ENCODE results near the gene AGRP.

AGRP gene, protein sequence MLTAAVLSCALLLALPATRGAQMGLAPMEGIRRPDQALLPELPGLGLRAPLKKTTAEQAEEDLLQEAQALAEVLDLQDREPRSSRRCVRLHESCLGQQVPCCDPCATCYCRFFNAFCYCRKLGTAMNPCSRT

GRCh38 chr16:67483150-67483549 lies at the start of gene AGRP:
Gene AGRP, minus strand, starts transcription at chr16:67483547. Its CDS starts 149 bp downstream, at chr16:67483398.
- no peaks in the 10 kb centered on the region for H3K27me3 Mint-ChIP-seq
- peak within 1 kb of the TSS; percentile 99 for H3K4me3 Mint-ChIP-seq
- H3K4me1 Mint-ChIP-seq, result peaks cover 44% of the 10 kb centered on the region
- ATAC-seq, result no peak
- DNase-seq, result no peak
- H3K27ac Mint-ChIP-seq, result peak within 1 kb of the TSS in 1 of 2 donors; percentile 84
- H3K9me3 Mint-ChIP-seq, result no peaks in the 10 kb centered on the region

DNA sequence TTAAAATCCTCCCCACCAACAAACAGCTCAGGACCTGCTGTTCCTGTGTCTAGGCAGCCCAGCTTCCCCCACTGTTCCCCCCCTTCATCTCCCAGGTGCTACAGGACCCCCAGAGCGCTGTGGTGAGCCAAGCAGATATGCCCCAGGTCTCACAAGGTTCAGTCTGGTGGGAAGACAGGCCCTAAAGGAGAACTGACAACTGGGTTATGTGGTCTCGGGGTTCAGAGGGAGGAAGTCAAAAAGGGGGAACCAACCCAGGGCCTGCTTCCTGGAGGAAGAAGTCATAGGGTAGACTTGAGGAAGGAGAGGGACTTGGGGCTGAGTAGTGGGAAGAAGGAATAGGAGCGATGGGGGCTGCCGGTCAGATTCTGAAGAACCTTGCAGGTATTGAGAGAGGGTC lies 47.9 kb upstream of the AGRP start:
- Mint-ChIP-seq H3K27me3 (peaks cover 68% of the 10 kb centered on the region), H3K9me3 (no peaks in the 10 kb centered on the region), H3K4me3 (no peak overlapping the region), H3K27ac (no peak overlapping the region), H3K4me1 (peaks cover 35% of the 10 kb centered on the region)
- DNase-seq, result no peak
- ATAC-seq, result no peak

GRCh38 chr16:67530013-67530939 lies 46.9 kb upstream of the AGRP start:
- Mint-ChIP-seq H3K4me3 (peak overlapping the region; percentile 89 to 93), H3K4me1 (peaks cover 25% of the 10 kb centered on the region), H3K27ac (peak overlapping the region in 1 of 2 donors; percentile 61), H3K27me3 (peaks cover 64% of the 10 kb centered on the region), H3K9me3 (no peaks in the 10 kb centered on the region)
- ATAC-seq (peak; percentile 48), DNase-seq (peak in 1 of 2 donors; percentile 45)

DNA sequence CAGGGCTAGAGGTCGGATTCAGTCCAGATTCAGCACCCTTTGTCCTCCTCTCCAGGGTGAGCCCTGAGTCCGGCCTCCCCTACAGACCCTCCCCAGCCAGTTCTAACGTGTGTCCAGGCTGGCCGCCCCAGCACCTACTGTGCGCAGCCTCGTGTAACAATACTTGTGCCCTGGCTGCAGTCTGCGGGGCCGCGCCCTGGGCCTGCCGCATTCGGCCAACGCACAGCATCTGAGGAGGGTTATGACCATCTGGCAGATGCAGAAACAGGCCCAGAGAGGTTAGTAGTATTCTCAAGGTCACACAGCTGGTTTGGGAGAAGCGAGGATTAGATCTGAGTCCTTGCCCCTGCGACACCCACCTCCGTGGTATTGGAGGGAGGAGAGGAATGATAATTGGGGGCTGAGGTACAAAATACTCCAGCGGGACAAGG lies 46.2 kb upstream of the AGRP start:
- H3K27me3 Mint-ChIP-seq, result peaks cover 60% of the 10 kb centered on the region
- no peak overlapping the region for H3K27ac Mint-ChIP-seq
- peaks cover 22% of the 10 kb centered on the region for H3K4me1 Mint-ChIP-seq
- peak overlapping the region; percentile 89 to 93 for H3K4me3 Mint-ChIP-seq
- DNase-seq (peak in 1 of 2 donors; percentile 28), ATAC-seq (peak; percentile 18)
- H3K9me3 Mint-ChIP-seq, result no peaks in the 10 kb centered on the region

GRCh38 chr16:67528870-67529581 lies 45.7 kb upstream of the AGRP start:
- ATAC-seq (peak; percentile 66), DNase-seq (peak in 1 of 2 donors; percentile 44)
- Mint-ChIP-seq H3K27me3 (peaks cover 60% of the 10 kb centered on the region), H3K27ac (no peak overlapping the region), H3K4me1 (peaks cover 22% of the 10 kb centered on the region), H3K9me3 (no peaks in the 10 kb centered on the region), H3K4me3 (peak overlapping the region; percentile 89 to 93)

DNA sequence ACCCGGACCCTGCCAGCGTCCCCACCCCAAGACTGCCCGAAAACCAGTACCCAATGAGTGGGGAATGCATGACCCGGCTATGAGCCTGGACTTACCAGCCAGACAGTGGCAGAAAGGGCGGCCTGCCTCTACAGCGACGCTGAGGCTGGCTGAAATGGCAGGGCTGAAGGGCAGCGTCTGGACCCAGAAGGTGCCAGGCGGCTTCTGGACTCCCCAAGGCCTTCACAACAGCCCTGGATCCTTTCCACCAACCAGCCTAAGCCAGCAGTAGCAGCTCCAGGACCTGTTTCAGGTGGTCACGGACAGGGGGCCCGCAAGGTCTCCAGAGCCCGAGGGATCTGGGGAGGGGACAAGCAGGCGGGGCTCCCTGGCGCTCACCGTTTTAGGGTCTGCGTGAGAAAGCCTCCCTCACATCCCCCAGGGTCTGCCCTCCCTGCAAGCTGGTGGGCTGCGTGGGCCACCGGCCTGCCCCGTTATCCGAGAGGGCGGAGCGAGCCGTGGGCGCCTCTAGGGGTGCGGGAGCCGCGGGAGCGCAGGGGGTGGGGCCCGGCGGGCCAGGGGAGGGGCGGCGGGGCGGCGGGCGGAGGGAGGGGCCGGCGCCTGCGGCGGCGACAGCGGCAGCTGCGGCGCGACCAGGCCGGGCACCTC lies 45.0 kb upstream of the AGRP start, which contains the start of gene RIPOR1:
TSS of gene RIPOR1 (plus strand) at position 608 of the 648 bp plus-strand sequence. CDS start 9,618 bp downstream, outside the sequence.
- H3K27ac Mint-ChIP-seq, result no peak within 1 kb of the TSS
- peaks cover 22% of the 10 kb centered on the region for H3K4me1 Mint-ChIP-seq
- ATAC-seq (peak; percentile 69), DNase-seq (peak in 1 of 2 donors; percentile 34)
- H3K9me3 Mint-ChIP-seq, result no peaks in the 10 kb centered on the region
- H3K4me3 Mint-ChIP-seq, result peak within 1 kb of the TSS; percentile 89 to 93
- peaks cover 58% of the 10 kb centered on the region for H3K27me3 Mint-ChIP-seq

DNA sequence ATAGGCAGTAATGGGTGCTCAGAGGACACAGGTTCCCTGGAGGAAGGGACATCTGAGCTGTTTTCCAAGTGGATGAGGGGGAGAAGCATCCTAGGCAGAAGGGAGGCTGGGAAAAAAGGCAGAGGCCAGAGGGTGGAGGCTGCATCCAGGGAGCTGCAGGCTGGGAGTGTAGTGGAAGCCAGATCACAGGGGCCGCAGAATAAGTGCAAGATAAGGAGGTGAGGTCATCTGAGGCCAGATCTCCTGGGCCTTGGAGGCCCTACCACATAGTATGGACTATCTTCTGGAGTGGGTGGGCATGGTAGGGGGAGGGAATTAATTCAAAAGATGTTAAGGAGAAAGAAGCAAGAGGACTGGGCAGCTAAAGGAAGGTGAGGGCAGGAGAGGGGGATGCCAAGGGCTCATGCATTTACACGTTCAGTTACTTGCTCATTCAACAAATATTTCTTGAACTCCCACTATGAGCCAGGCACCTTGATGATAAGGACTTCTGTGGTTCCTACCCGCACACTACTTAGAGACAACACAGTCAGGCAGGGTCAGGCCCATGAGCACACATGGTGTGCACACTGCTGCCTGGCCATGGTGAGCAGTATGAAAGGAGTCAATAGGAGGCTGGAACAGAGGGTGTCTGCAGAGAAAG lies 42.9 kb upstream of the AGRP start:
- peaks cover 42% of the 10 kb centered on the region for H3K27me3 Mint-ChIP-seq
- no peak for DNase-seq
- no peak for ATAC-seq
- H3K9me3 Mint-ChIP-seq, result no peaks in the 10 kb centered on the region
- H3K27ac Mint-ChIP-seq, result peak overlapping the region in 1 of 2 donors; percentile 51
- no peak overlapping the region for H3K4me3 Mint-ChIP-seq
- H3K4me1 Mint-ChIP-seq, result peaks cover 29% of the 10 kb centered on the region

DNA sequence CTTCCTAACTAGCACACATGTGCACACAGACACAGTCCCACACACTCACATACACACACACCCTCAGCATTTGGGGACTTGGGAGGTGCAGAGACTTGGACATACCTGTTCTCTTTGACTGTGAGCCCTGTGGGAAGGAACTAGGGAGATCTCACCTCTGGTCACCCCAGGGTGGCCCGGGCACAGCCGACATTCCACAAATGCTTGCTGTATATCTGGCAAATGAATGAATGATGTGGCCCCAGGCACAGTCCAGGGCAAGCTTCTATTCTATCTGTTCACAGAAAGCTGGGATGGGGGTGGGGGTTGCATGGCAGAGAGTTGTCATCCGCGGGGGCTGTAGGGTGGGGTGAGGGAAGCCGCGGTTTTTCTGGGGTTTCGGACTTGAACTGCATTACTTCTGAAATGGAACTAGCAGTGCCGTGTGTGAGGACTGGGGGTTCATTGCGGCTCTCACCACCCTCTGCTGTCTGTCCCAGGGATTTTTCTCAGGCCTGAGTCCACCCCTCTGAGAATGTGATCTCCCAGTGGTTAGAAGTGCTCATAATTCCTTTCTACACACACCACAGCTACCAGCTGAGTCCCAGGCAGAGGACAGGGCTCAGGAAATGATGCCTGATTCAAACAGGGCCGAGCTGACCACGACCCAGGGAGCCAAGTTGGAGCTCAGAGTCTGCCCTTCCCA lies 42.0 kb upstream of the AGRP start:
- no peak for DNase-seq
- no peaks in the 10 kb centered on the region for H3K9me3 Mint-ChIP-seq
- H3K4me1 Mint-ChIP-seq, result peaks cover 29% of the 10 kb centered on the region
- ATAC-seq, result no peak
- H3K4me3 Mint-ChIP-seq, result no peak overlapping the region
- peaks cover 33% of the 10 kb centered on the region for H3K27me3 Mint-ChIP-seq
- H3K27ac Mint-ChIP-seq, result peak overlapping the region in 1 of 2 donors; percentile 49

DNA sequence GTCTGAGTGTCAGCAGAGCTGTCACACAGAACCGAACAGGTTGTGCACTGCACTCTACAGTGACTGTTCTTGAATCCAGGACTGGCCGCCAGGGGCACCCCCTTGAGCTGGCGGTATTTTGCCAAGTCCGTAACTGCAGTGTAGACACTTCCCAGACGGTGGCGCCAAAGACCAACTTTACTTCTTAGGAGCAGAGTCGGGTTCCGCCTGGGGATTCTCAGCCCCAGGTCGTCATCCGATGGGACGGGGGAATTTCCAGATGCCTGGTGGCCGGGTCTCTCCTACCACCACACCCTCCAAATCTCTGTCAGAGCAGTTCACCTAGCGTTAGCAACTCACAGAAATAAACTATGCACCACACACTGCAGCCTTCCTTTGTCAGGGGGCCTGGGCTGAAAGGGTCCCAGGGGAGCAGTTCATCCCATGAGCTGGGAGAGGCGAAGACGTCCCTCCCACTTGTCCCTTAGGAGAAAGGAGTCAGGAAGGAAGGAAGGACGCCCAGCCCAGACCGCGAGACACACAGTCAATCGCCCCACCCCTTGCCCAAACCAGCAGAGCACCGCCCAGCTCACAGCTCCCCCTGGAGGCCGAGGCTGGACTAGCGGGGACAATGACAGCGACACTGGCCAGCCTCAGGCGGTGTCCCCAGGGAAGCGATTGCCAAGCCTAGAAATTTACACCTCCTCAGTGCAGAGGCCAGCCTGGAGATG lies 37.9 kb upstream of the AGRP start:
- no peaks in the 10 kb centered on the region for H3K9me3 Mint-ChIP-seq
- peak; percentile 96 for ATAC-seq
- peak; percentile 97 to 98 for DNase-seq
- H3K4me3 Mint-ChIP-seq, result peak overlapping the region; percentile 88 to 96
- peaks cover 42% of the 10 kb centered on the region for H3K4me1 Mint-ChIP-seq
- H3K27me3 Mint-ChIP-seq, result peaks cover 6% of the 10 kb centered on the region
- peak overlapping the region; percentile 97 to 98 for H3K27ac Mint-ChIP-seq

DNA sequence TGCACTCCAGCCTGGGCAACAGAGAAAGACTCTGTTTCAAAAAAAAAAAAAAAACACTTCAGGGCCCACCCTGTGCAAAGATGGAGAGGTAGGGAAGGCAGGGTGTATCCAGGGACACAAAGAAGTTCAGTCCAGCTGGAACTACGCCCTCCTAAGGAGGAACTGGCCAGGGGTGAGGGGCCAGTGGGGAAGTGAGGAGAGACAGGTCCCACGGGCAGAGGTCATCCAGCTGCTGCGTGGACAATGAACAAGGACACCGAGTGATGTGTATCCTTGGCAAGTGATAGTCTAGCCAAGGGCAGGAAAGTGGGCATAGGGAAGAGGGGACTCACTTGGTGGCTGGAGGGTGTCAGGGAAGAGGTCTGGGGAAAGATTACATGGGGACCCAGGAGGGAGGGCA lies 35.9 kb upstream of the AGRP start:
- no peak for ATAC-seq
- H3K4me3 Mint-ChIP-seq, result no peak overlapping the region
- H3K27ac Mint-ChIP-seq, result peak overlapping the region; percentile 3 to 81
- H3K27me3 Mint-ChIP-seq, result no peaks in the 10 kb centered on the region
- DNase-seq, result no peak
- H3K9me3 Mint-ChIP-seq, result no peaks in the 10 kb centered on the region
- H3K4me1 Mint-ChIP-seq, result peaks cover 48% of the 10 kb centered on the region

- Mint-ChIP-seq H3K27me3 (no peaks in the 10 kb centered on the region), H3K4me3 (peak overlapping the region in 1 of 2 donors; percentile 28), H3K27ac (peak overlapping the region in 1 of 2 donors; percentile 64), H3K4me1 (peaks cover 48% of the 10 kb centered on the region), H3K9me3 (no peaks in the 10 kb centered on the region)
- DNase-seq (no peak), ATAC-seq (no peak)
These were observed 35.3 kb upstream of the AGRP start for GRCh38 chr16:67518676-67519075.

GRCh38 chr16:67517661-67518423 lies 34.5 kb upstream of the AGRP start:
- Mint-ChIP-seq H3K4me3 (no peak overlapping the region), H3K4me1 (peaks cover 47% of the 10 kb centered on the region), H3K27ac (peak overlapping the region in 1 of 2 donors; percentile 79), H3K9me3 (no peaks in the 10 kb centered on the region), H3K27me3 (no peaks in the 10 kb centered on the region)
- DNase-seq (no peak), ATAC-seq (no peak)

DNA sequence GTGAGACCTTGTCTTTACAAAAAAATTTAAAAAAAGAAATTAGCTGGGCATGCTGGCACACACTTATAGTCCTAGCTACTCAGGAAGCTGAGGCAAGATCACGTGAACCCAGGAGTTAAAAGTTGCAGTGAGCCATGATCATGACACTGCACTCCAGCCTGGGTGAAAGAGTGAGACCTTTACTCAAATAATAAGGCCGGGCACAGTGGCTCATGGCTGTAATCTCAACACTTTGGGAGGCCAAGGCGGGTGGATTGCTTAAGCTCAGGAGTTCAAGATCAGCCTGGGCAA lies 33.8 kb upstream of the AGRP start:
- DNase-seq (no peak), ATAC-seq (no peak)
- no peak overlapping the region for H3K4me3 Mint-ChIP-seq
- no peaks in the 10 kb centered on the region for H3K27me3 Mint-ChIP-seq
- peaks cover 43% of the 10 kb centered on the region for H3K4me1 Mint-ChIP-seq
- no peaks in the 10 kb centered on the region for H3K9me3 Mint-ChIP-seq
- no peak overlapping the region for H3K27ac Mint-ChIP-seq

Measured in stimulated activated naive CD8-positive, alpha-beta T cell treated with anti-CD3 and anti-CD28 coated beads, Interleukin-15, amount 100 ng/mL, for 72 hours (primary cell).